ENCODE measurements around the gene APOL3. TPM values are rescaled to one million over a fixed set of nuclear protein-coding genes. Genes with fewer than 3 reads are reported as not detected.

APOL3 gene
- total and polyA plus RNA-seq, 7 experiments from 2014 or later, result 56.9 to 212 (median 123) TPM

DNA sequence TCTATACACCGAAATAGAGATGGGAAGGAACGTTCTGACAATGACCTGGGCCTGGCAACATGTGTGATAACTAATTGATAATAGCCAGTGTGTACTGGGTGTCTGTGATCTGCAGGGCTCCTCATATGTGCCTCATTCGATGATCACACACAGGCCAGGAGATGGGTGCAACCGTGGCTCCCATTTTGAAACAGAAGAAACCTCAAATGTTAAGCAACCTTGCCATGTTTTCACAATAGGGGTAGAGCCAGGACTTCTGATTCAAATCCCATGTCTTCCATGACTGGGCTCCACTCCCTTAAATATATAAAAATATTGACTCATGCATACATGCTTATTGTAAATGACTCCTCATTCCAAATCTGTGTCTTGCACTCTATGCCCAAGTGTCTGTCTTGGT lies 11.1 kb downstream of the APOL3 start:
- CTCF ChIA-PET, result interaction anchor here (1.2 kb wide), 1 partner anchor 29 kb away, joined by 4 read pairs; no protein-coding TSS in a partner anchor
- Mint-ChIP-seq H3K27ac (peak overlapping the region in 8 of 9 donors; percentile 8 to 48 (median 20)), H3K4me1 (peaks cover 31 to 75% (median 67%) of the 10 kb centered on the region in 7 donors), H3K27me3 (no peaks in the 10 kb centered on the region), H3K36me3 (peaks cover 13 to 56% (median 48%) of the 10 kb centered on the region in 5 donors), H3K4me3 (peak overlapping the region in 1 of 10 donors; percentile 63), H3K9me3 (peaks cover 0 to 8% (median 4%) of the 10 kb centered on the region in 11 donors)
- ATAC-seq, result peak; percentile 22
- Histone ChIP-seq H3K27me3 (ENCODE audit: control insufficient read depth in 2 of 2, insufficient read depth in 2 of 2, low read length in 2 of 2) (no peaks in the 10 kb centered on the region), H3K9me3 (ENCODE audit: control insufficient read depth in 2 of 3, low read length in 3 of 3) (no peaks in the 10 kb centered on the region), H3K4me3 (ENCODE audit: low read length) (no peak overlapping the region), H3K4me1 (ENCODE audit: control insufficient read depth in 2 of 2, insufficient read depth in 2 of 2, low read length in 2 of 2) (peaks cover 40 to 43% of the 10 kb centered on the region in 2 donors), H3K36me3 (ENCODE audit: control insufficient read depth in 2 of 3, insufficient read depth in 3 of 3, low read length in 3 of 3) (peaks cover 20 to 42% (median 35%) of the 10 kb centered on the region in 3 experiments), H3K27ac (ENCODE audit: low read depth, low read length) (no peak overlapping the region)
- no peak for DNase-seq
- POLR2A ChIA-PET, result no interaction called here
- intact Hi-C loops (cut with micrococcal nuclease), result no loop called here

DNA sequence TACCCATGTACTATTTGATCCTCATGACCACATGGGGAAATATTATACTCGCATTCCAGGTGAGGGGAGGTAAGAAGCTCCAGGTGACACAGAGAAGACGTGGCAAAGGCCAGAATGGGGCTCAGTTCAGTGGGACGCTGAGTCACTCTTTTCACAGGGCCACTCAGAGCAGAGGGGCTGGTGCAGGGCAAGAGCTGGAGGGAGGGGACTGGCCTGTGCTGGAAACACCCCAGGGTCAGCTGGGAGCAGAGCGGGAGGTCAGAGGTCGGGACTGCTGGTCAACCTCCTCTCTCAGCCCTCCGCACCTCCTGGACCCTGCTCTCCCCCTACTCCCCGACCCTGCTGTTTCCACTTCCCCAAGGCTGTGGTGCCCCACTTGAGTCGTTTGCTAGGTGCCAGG lies 12.1 kb downstream of the APOL3 start:
- peaks cover 13 to 55% (median 42%) of the 10 kb centered on the region in 5 donors for H3K36me3 Mint-ChIP-seq
- no peak for DNase-seq
- intact Hi-C loops (cut with micrococcal nuclease), result no loop called here
- H3K4me1 Mint-ChIP-seq, result peaks cover 24 to 71% (median 59%) of the 10 kb centered on the region in 7 donors
- ChIA-PET CTCF (interaction anchor here (1.2 to 2.2 kb wide), 3 partner anchors 12 to 31 kb away, joined by 3 to 6 read pairs (median 4); partner anchors contain the start of gene APOL3), POLR2A (no interaction called here)
- Histone ChIP-seq H3K36me3 (ENCODE audit: control insufficient read depth in 2 of 3, insufficient read depth in 3 of 3, low read length in 3 of 3) (peaks cover 24 to 52% (median 41%) of the 10 kb centered on the region in 3 experiments), H3K27ac (ENCODE audit: low read depth, low read length) (no peak overlapping the region), H3K4me3 (ENCODE audit: low read length) (no peak overlapping the region), H3K27me3 (ENCODE audit: control insufficient read depth in 2 of 2, insufficient read depth in 2 of 2, low read length in 2 of 2) (no peaks in the 10 kb centered on the region), H3K9me3 (ENCODE audit: control insufficient read depth in 2 of 3, low read length in 3 of 3) (no peaks in the 10 kb centered on the region), H3K4me1 (ENCODE audit: control insufficient read depth in 2 of 2, insufficient read depth in 2 of 2, low read length in 2 of 2) (peaks cover 29 to 35% of the 10 kb centered on the region in 2 donors)
- peaks cover 0 to 8% (median 4%) of the 10 kb centered on the region in 11 donors for H3K9me3 Mint-ChIP-seq
- ATAC-seq, result no peak
- peak overlapping the region in 6 of 9 donors; percentile 19 to 84 (median 67) for H3K27ac Mint-ChIP-seq
- H3K27me3 Mint-ChIP-seq, result no peaks in the 10 kb centered on the region
- peak overlapping the region in 2 of 10 donors; percentile 7 to 43 for H3K4me3 Mint-ChIP-seq

DNA sequence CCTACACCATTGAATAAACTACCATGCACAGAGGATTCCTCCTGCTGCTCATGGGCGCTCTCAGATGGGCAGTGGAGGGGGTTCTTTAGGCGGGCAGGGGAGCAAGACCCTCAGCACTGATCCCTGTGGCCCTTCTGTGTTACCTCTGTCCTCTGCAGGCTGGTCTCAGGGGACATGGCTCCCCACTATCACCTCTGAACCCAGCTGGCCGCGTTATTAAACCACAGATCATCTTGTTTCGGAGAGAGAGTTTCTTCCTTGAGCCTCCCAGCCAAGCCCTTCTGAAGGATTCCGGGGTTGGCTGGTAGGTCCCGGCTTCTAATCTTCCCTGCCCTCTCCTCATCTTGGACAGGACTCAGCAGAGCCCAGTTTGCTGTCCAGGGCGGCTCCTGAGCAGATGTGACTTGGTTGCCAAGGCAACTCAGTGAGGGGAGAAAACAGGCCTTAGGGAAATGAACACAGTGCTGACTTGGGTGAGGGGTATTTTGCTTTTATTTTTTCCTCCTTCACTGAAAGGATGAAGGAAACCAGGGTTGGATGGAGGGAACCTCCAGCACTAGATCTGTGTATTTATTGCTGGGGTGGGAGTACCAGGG lies 13.3 kb downstream of the APOL3 start:
- ATAC-seq (no peak), DNase-seq (no peak)
- H3K4me3 Mint-ChIP-seq, result no peak overlapping the region
- H3K27ac ChIP-seq (ENCODE audit: low read depth, low read length), result no peak overlapping the region
- peaks cover 19 to 68% (median 56%) of the 10 kb centered on the region in 7 donors for H3K4me1 Mint-ChIP-seq
- ChIA-PET POLR2A (no interaction called here), CTCF (interaction anchor here (1.3 to 2.2 kb wide), 2 partner anchors 13 to 32 kb away, joined by 3 to 6 read pairs; partner anchors contain the start of gene APOL3)
- H3K27ac Mint-ChIP-seq, result peak overlapping the region in 7 of 9 donors; percentile 18 to 84 (median 53)
- H3K4me1 ChIP-seq (ENCODE audit: control insufficient read depth in 2 of 2, insufficient read depth in 2 of 2, low read length in 2 of 2), result peaks cover 18 to 24% of the 10 kb centered on the region in 2 donors
- intact Hi-C loops (cut with micrococcal nuclease), result no loop called here
- H3K27me3 Mint-ChIP-seq, result no peaks in the 10 kb centered on the region
- no peaks in the 10 kb centered on the region for H3K27me3 ChIP-seq (ENCODE audit: control insufficient read depth in 2 of 2, insufficient read depth in 2 of 2, low read length in 2 of 2)
- H3K4me3 ChIP-seq (ENCODE audit: low read length), result no peak overlapping the region
- no peaks in the 10 kb centered on the region for H3K9me3 ChIP-seq (ENCODE audit: control insufficient read depth in 2 of 3, low read length in 3 of 3)
- H3K36me3 Mint-ChIP-seq, result peaks cover 16 to 61% (median 39%) of the 10 kb centered on the region in 5 donors
- H3K9me3 Mint-ChIP-seq, result peaks cover 0 to 8% (median 4%) of the 10 kb centered on the region in 11 donors
- peaks cover 23 to 63% (median 49%) of the 10 kb centered on the region in 3 experiments for H3K36me3 ChIP-seq (ENCODE audit: control insufficient read depth in 2 of 3, insufficient read depth in 3 of 3, low read length in 3 of 3)

DNA sequence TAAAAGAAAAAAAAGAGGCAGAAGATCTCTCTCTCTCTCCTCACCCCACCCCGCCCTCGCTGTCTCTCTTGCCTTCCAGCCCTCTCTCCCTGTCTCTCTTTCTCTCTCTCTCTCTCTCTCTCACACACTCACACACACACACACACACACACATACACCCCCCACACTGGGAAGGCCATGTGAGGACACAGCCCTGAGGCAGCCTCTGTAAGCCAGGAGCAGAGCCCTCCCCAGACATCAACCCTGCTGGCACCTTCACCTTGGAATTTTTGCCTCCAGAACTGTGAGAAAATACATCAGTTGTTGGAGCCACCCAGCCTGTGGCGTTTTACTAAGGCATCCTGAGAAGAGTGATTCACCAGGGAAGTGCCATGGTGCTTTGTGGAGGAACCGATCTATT lies 14.7 kb downstream of the APOL3 start:
- CTCF ChIA-PET, result interaction anchor here (6.1 kb wide), 1 partner anchor 34 kb away, joined by 65 read pairs; no protein-coding TSS in a partner anchor
- no peaks in the 10 kb centered on the region for H3K27me3 ChIP-seq (ENCODE audit: control insufficient read depth in 2 of 2, insufficient read depth in 2 of 2, low read length in 2 of 2)

GRCh38 chr22:36144886-36145541 lies 15.5 kb downstream of the APOL3 start:
- DNase-seq, result peak in 4 of 9 donors; percentile 27 to 45 (median 38)

More for the DNA sequence above, 14.7 kb downstream of the APOL3 start:
- H3K36me3 ChIP-seq (ENCODE audit: control insufficient read depth in 2 of 3, insufficient read depth in 3 of 3, low read length in 3 of 3), result peaks cover 26 to 77% (median 63%) of the 10 kb centered on the region in 3 experiments
- no peak overlapping the region for H3K4me3 ChIP-seq (ENCODE audit: low read length)
- H3K9me3 ChIP-seq (ENCODE audit: control insufficient read depth in 2 of 3, low read length in 3 of 3), result no peaks in the 10 kb centered on the region
- ATAC-seq (no peak), DNase-seq (no peak)
- Mint-ChIP-seq H3K36me3 (peaks cover 15 to 66% (median 36%) of the 10 kb centered on the region in 5 donors), H3K4me3 (no peak overlapping the region), H3K4me1 (peaks cover 6 to 63% (median 44%) of the 10 kb centered on the region in 7 donors), H3K27me3 (no peaks in the 10 kb centered on the region), H3K9me3 (peaks cover 0 to 4% (median 0%) of the 10 kb centered on the region in 11 donors), H3K27ac (peak overlapping the region in 7 of 9 donors; percentile 36 to 84 (median 57))
- no peak overlapping the region for H3K27ac ChIP-seq (ENCODE audit: low read depth, low read length)
- POLR2A ChIA-PET, result no interaction called here
- intact Hi-C loops (cut with micrococcal nuclease), result loop anchor here (1.0 kb wide), 1 partner anchor 34 kb away; no protein-coding TSS in a partner anchor
- peaks cover 6 to 12% of the 10 kb centered on the region in 2 donors for H3K4me1 ChIP-seq (ENCODE audit: control insufficient read depth in 2 of 2, insufficient read depth in 2 of 2, low read length in 2 of 2)

DNA sequence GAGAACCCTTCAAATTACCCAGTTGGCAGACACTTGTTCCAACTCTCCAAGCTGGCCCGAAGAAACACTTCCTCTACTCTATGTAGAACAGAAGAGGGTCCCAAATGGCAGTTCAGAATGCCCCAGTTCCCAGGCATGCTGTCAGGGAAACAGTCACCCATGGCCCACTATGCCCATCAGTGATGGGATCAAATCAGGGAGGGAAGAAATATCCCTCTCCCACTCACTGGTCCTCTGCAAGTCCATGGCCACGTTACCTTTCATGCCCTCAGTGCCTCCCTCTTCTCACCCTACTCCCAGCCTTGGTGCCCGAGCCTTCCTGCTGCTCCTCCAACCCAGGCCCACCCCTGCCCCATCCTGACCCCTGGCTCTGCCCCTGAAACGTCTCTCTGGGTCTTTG lies 16.6 kb downstream of the APOL3 start:
- Mint-ChIP-seq H3K4me3 (peak overlapping the region in 1 of 10 donors; percentile 43), H3K27ac (peak overlapping the region in 7 of 9 donors; percentile 32 to 93 (median 59)), H3K27me3 (no peaks in the 10 kb centered on the region), H3K36me3 (peaks cover 16 to 72% (median 40%) of the 10 kb centered on the region in 5 donors), H3K4me1 (peaks cover 2 to 54% (median 28%) of the 10 kb centered on the region in 7 donors), H3K9me3 (peaks cover 0 to 4% (median 0%) of the 10 kb centered on the region in 11 donors)
- DNase-seq (no peak), ATAC-seq (no peak)
- Histone ChIP-seq H3K27ac (ENCODE audit: low read depth, low read length) (peak overlapping the region; percentile 26), H3K9me3 (ENCODE audit: control insufficient read depth in 2 of 3, low read length in 3 of 3) (no peaks in the 10 kb centered on the region), H3K4me1 (ENCODE audit: control insufficient read depth in 2 of 2, insufficient read depth in 2 of 2, low read length in 2 of 2) (peaks cover 3% of the 10 kb centered on the region in 2 donors), H3K36me3 (ENCODE audit: control insufficient read depth in 2 of 3, insufficient read depth in 3 of 3, low read length in 3 of 3) (peaks cover 30 to 82% (median 56%) of the 10 kb centered on the region in 3 experiments), H3K27me3 (ENCODE audit: control insufficient read depth in 2 of 2, insufficient read depth in 2 of 2, low read length in 2 of 2) (no peaks in the 10 kb centered on the region), H3K4me3 (ENCODE audit: low read length) (no peak overlapping the region)
- POLR2A ChIA-PET, result no interaction called here
- intact Hi-C loops (cut with micrococcal nuclease), result no loop called here
- CTCF ChIA-PET, result interaction anchor here (6.1 kb wide), 1 partner anchor 36 kb away, joined by 65 read pairs; no protein-coding TSS in a partner anchor

More at GRCh38 chr22:36144886-36145541, 15.5 kb downstream of the APOL3 start:
- H3K27ac ChIP-seq (ENCODE audit: low read depth, low read length), result peak overlapping the region; percentile 29
- H3K4me3 ChIP-seq (ENCODE audit: low read length), result no peak overlapping the region
- H3K36me3 ChIP-seq (ENCODE audit: control insufficient read depth in 2 of 3, insufficient read depth in 3 of 3, low read length in 3 of 3), result peaks cover 30 to 86% (median 67%) of the 10 kb centered on the region in 3 experiments
- Mint-ChIP-seq H3K4me3 (no peak overlapping the region), H3K27ac (peak overlapping the region in 8 of 9 donors; percentile 12 to 84 (median 53)), H3K4me1 (peaks cover 4 to 61% (median 36%) of the 10 kb centered on the region in 7 donors), H3K27me3 (no peaks in the 10 kb centered on the region), H3K36me3 (peaks cover 16 to 72% (median 38%) of the 10 kb centered on the region in 5 donors), H3K9me3 (peaks cover 0 to 4% (median 0%) of the 10 kb centered on the region in 11 donors)
- H3K9me3 ChIP-seq (ENCODE audit: control insufficient read depth in 2 of 3, low read length in 3 of 3), result no peaks in the 10 kb centered on the region
- ChIA-PET POLR2A (no interaction called here), CTCF (interaction anchor here (0.6 to 6.1 kb wide), 3 partner anchors 18 to 185 kb away, joined by 3 to 65 read pairs (median 3); no protein-coding TSS in a partner anchor)
- peaks cover 4 to 5% of the 10 kb centered on the region in 2 donors for H3K4me1 ChIP-seq (ENCODE audit: control insufficient read depth in 2 of 2, insufficient read depth in 2 of 2, low read length in 2 of 2)
- intact Hi-C loops (cut with micrococcal nuclease), result loop anchor here (1.0 kb wide), 1 partner anchor 35 kb away; no protein-coding TSS in a partner anchor
- peak; percentile 77 for ATAC-seq
- no peaks in the 10 kb centered on the region for H3K27me3 ChIP-seq (ENCODE audit: control insufficient read depth in 2 of 2, insufficient read depth in 2 of 2, low read length in 2 of 2)

Measured in naive thymus-derived CD4-positive, alpha-beta T cell (primary cell).